H9 (cell line): ENCODE data around the gene TEX19. TPM values are rescaled to one million over a fixed set of nuclear protein-coding genes. Genes with fewer than 3 reads are reported as not detected.

Experiments
- DNase-seq: peaks from one replicate; pipeline ENCODE4 v3.0.0-alpha.2; 2017
- H2AFZ ChIP-seq: one replicate; pipeline ENCODE4 v1.6.1; 2013; ENCODE audit warnings: mild to moderate bottlenecking, low read length, control low read depth, moderate library complexity
- H2AK5ac ChIP-seq: 2 replicates; pipeline ENCODE4 v1.6.1; 2013; ENCODE audit warnings: low read length, control low read depth, mixed read lengths; ENCODE audit not compliant: insufficient read length
- H2BK120ac ChIP-seq: one replicate; pipeline ENCODE4 v1.6.1; 2013; ENCODE audit warnings: low read depth, mild to moderate bottlenecking, low read length, control low read depth, inconsistent platforms; ENCODE audit not compliant: poor library complexity, severe bottlenecking
- H2BK12ac ChIP-seq: 2 replicates; pipeline ENCODE4 v1.6.1; 2013; ENCODE audit warnings: low read length, control low read depth, mixed read lengths, low read depth; ENCODE audit not compliant: insufficient read length
- H2BK15ac ChIP-seq: 2 replicates; pipeline ENCODE4 v1.6.1; 2013; ENCODE audit warnings: low read depth, low read length, control low read depth
- H2BK20ac ChIP-seq: one replicate; pipeline ENCODE4 v1.6.1; 2013; ENCODE audit warnings: low read depth, mild to moderate bottlenecking, low read length, control low read depth, inconsistent platforms; ENCODE audit not compliant: poor library complexity, severe bottlenecking
- H2BK5ac ChIP-seq: 2 replicates; pipeline ENCODE4 v1.6.1; 2013; ENCODE audit warnings: low read length, control low read depth, mixed read lengths; ENCODE audit not compliant: insufficient read length
- H3K14ac ChIP-seq: 2 replicates; pipeline ENCODE4 v1.6.1; 2013; ENCODE audit warnings: low read length, control low read depth; ENCODE audit not compliant: insufficient read depth
- H3K18ac ChIP-seq: 2 replicates; pipeline ENCODE4 v1.6.1; 2013; ENCODE audit warnings: low read depth, mild to moderate bottlenecking, mixed read lengths, low read length, control low read depth; ENCODE audit not compliant: insufficient read length
- H3K23ac ChIP-seq: 2 replicates; pipeline ENCODE4 v1.6.1; 2013; ENCODE audit warnings: low read length, control low read depth, mixed read lengths, low read depth; ENCODE audit not compliant: insufficient read length
- H3K23me2 ChIP-seq: 2 replicates; pipeline ENCODE4 v1.6.1; 2013; ENCODE audit warnings: low read depth, mild to moderate bottlenecking, mixed read lengths, low read length, control low read depth; ENCODE audit not compliant: insufficient read length, poor library complexity, severe bottlenecking
- H3K27ac ChIP-seq: 2 replicates; pipeline ENCODE4 v1.5.1; 2013; ENCODE audit warnings: low read length, control low read depth, mixed read lengths, low read depth; ENCODE audit not compliant: insufficient read length
- H3K27me3 ChIP-seq: 2 replicates; pipeline ENCODE4 v1.6.1; 2013; ENCODE audit warnings: low read length, control low read depth, inconsistent platforms; ENCODE audit not compliant: insufficient read depth
- H3K4ac ChIP-seq: 2 replicates; pipeline ENCODE4 v1.6.1; 2013; ENCODE audit warnings: low read depth, mild to moderate bottlenecking, control low read depth, inconsistent platforms, low read length, moderate library complexity
- H3K4me1 ChIP-seq: 2 replicates; pipeline ENCODE4 v1.6.1; 2013; ENCODE audit warnings: low read length, control low read depth, inconsistent platforms; ENCODE audit not compliant: insufficient read depth
- H3K4me2 ChIP-seq: 2 replicates; pipeline ENCODE4 v1.6.1; 2013; ENCODE audit warnings: low read length, control low read depth, mixed read lengths; ENCODE audit not compliant: insufficient read length, insufficient read depth
- H3K56ac ChIP-seq: 2 replicates; pipeline ENCODE4 v1.6.1; 2013; ENCODE audit warnings: low read depth, mild to moderate bottlenecking, mixed read lengths, low read length, control low read depth; ENCODE audit not compliant: insufficient read length
- H3K79me1 ChIP-seq: 2 replicates; pipeline ENCODE4 v1.6.1; 2013; ENCODE audit warnings: low read depth, mild to moderate bottlenecking, moderate library complexity, low read length, control low read depth, inconsistent platforms; ENCODE audit not compliant: insufficient read depth, poor library complexity, severe bottlenecking
- H3K79me2 ChIP-seq: 2 replicates; pipeline ENCODE4 v1.6.1; 2013; ENCODE audit warnings: low read length, control low read depth, inconsistent platforms; ENCODE audit not compliant: insufficient read depth
- H3K9ac ChIP-seq: 2 replicates; pipeline ENCODE4 v1.6.1; 2013; ENCODE audit warnings: low read length, control low read depth, mixed read lengths; ENCODE audit not compliant: insufficient read length; ENCODE audit errors: extremely low read depth
- H3K9me3 ChIP-seq: one replicate; pipeline ENCODE4 v1.6.1; 2013; ENCODE audit warnings: low read depth, low read length, inconsistent platforms; ENCODE audit not compliant: control insufficient read depth
- H3T11ph ChIP-seq: one replicate; pipeline ENCODE4 v1.6.1; 2013; ENCODE audit warnings: mild to moderate bottlenecking, low read length, control low read depth, inconsistent platforms
- H4K20me1 ChIP-seq: one replicate; pipeline ENCODE4 v1.6.1; 2013; ENCODE audit not compliant: control insufficient read depth, insufficient read length, insufficient read depth
- H4K5ac ChIP-seq: 2 replicates; pipeline ENCODE4 v1.6.1; 2013; ENCODE audit warnings: low read depth, mild to moderate bottlenecking, mixed read lengths, low read length, control low read depth; ENCODE audit not compliant: insufficient read length
- H4K8ac ChIP-seq: replicated peaks from 2 replicates; pipeline ENCODE4 v1.6.1; 2013; ENCODE audit warnings: low read length, control low read depth, mixed read lengths, low read depth; ENCODE audit not compliant: insufficient read length
- H4K91ac ChIP-seq: 2 replicates; pipeline ENCODE4 v1.6.1; 2013; ENCODE audit warnings: low read depth, mild to moderate bottlenecking, moderate library complexity, mixed read lengths, low read length, control low read depth; ENCODE audit not compliant: insufficient read length
- H3K27ac Mint-ChIP-seq, 3 experiments: 2 replicates in 2 of 3; 3 replicates in 1 of 3; pipeline ENCODE4 v1.8.0; 2020 to 2021; ENCODE audit warnings: mixed read lengths in 3 of 3, mild to moderate bottlenecking in 1 of 3, moderate library complexity in 1 of 3
- H3K27me3 Mint-ChIP-seq: 2 replicates; pipeline ENCODE4 v1.8.0; 2021; ENCODE audit warnings: low read depth, mild to moderate bottlenecking, moderate library complexity, mixed read lengths
- H3K36me3 Mint-ChIP-seq, 3 experiments: 2 replicates in 2 of 3; 3 replicates in 1 of 3; pipeline ENCODE4 v1.8.0; 2020 to 2021; ENCODE audit warnings: low read depth in 3 of 3, mixed read lengths in 3 of 3; ENCODE audit not compliant: insufficient read depth in 1 of 3
- H3K4me1 Mint-ChIP-seq, 2 experiments: 2 replicates each; pipeline ENCODE4 v1.8.0; 2020; ENCODE audit warnings: mixed read lengths in 2 of 2
- H3K4me3 Mint-ChIP-seq, 2 experiments: 2 replicates in 1 of 2; 3 replicates in 1 of 2; pipeline ENCODE4 v1.8.0; 2020 to 2021; ENCODE audit warnings: mild to moderate bottlenecking in 2 of 2, mixed read lengths in 2 of 2, moderate library complexity in 1 of 2
- H3K9me3 Mint-ChIP-seq, 2 experiments: 2 replicates in 1 of 2; 3 replicates in 1 of 2; pipeline ENCODE4 v1.8.0; 2020; ENCODE audit warnings: mild to moderate bottlenecking in 2 of 2, mixed read lengths in 2 of 2, moderate library complexity in 1 of 2
- CTCF ChIP-seq: fragments of 200-600 bp; sonication (generic); conservative IDR thresholded peaks from 3 replicates; pipeline ENCODE4 v1.8.0; 2021; ENCODE audit warnings: antibody characterized with exemption, mild to moderate bottlenecking
- WGBS: extraction: QIAGEN DNeasy Blood & Tissue Kit; methylation state at CpG from one replicate; pipeline ENCODE4 v1.1.7; 2013; ENCODE audit warnings: missing lambda C conversion rate, low lambda C conversion rate, mixed read lengths; ENCODE audit not compliant: insufficient read length; ENCODE audit errors: extremely low coverage; 5-methylcytosine and 5-hydroxymethylcytosine counted together
- total RNA-seq: library from RNA; stranded (reverse); gene quantifications from 2 replicates; pipeline ENCODE4 v1.2.1, GENCODE V29; 2021

Gene TEX19
- total RNA-seq, 1 experiment from 2014 or later, result 1.4 TPM

DNA sequence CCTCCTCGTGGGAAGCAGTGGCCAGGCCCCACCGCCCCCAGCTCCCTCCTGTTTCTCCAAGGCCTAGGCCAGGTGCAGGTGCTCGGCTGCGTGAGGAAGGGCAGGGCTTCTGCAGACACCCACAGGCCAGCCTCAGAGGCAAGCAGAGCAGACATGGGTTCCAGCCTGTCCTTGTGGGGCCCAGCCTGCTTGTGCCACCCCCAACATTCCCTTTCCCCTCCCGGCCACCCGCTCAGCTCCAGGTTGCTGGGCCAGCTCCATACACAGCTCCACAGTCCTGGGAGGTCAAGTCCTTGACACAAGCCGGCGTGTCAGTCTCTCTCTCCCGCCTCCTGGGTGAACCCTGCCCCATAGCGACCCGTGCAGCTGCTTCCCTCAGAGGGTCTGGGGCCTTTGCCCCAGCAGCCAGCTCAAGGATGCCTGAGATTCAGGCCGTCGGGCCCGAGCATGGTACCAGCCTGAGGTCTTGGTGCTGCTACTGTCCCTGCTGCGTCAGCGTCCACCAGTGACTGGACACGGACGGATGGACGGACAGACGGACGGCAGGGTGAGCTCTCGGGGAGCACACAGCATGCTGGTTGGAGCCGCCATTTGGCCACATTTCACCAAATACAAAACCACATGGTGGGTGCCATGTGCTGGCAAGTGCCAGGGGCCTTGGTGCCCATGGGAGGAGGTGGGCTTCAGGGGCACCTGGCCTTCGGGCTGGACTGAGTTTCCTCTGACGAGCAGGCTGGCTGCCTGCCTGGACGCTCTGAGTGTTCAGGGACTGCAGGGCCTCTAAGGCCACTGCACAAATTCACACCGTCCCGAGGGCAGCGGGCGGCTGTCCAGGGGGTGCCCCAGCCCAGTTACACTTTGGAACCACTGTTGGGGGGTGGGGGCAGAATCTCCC is 33.5 kb upstream of the TEX19 start:
- H2BK12ac ChIP-seq, result no peak overlapping the region
- no peak overlapping the region for H3T11ph ChIP-seq
- H3K4me3 Mint-ChIP-seq, result no peak overlapping the region
- TF ChIP-seq CTCF, result no peak
- no peak overlapping the region for H3K14ac ChIP-seq
- no peaks in the 10 kb centered on the region for H4K20me1 ChIP-seq
- no peaks in the 10 kb centered on the region for H3K79me2 ChIP-seq
- no peak overlapping the region for H2AFZ ChIP-seq
- H3K4ac ChIP-seq, result no peak overlapping the region
- no peak overlapping the region for H4K5ac ChIP-seq
- peaks cover 5% of the 10 kb centered on the region; the same call in 1 of the 2 replicates for H3K4me1 ChIP-seq
- H2BK120ac ChIP-seq, result no peak overlapping the region
- no peak overlapping the region for H3K23ac ChIP-seq
- no peak overlapping the region for H3K27ac ChIP-seq
- H2AK5ac ChIP-seq, result no peak overlapping the region
- H3K36me3 Mint-ChIP-seq, result no peaks in the 10 kb centered on the region; a peak in 1 of 7 replicates
- no peak overlapping the region for H2BK15ac ChIP-seq
- no peaks in the 10 kb centered on the region for H3K79me1 ChIP-seq
- no peaks in the 10 kb centered on the region for H3K27me3 ChIP-seq
- H2BK20ac ChIP-seq, result no peak overlapping the region
- no peak for DNase-seq
- no peak overlapping the region for H3K18ac ChIP-seq
- peaks cover 18 to 33% of the 10 kb centered on the region in 2 experiments for H3K4me1 Mint-ChIP-seq
- H3K9ac ChIP-seq, result no peak overlapping the region
- H4K8ac ChIP-seq, result no peak overlapping the region
- H3K9me3 ChIP-seq, result no peaks in the 10 kb centered on the region
- H2BK5ac ChIP-seq, result no peak overlapping the region
- no CpG with 5 or more reads among the region's 30 CpGs for WGBS
- no peak overlapping the region for H3K56ac ChIP-seq
- H3K27ac Mint-ChIP-seq, result no peak overlapping the region
- no peak overlapping the region for H3K4me2 ChIP-seq
- no peak overlapping the region for H4K91ac ChIP-seq
- peaks cover 38% of the 10 kb centered on the region for H3K27me3 Mint-ChIP-seq
- H3K23me2 ChIP-seq, result no peaks in the 10 kb centered on the region
- no peaks in the 10 kb centered on the region for H3K9me3 Mint-ChIP-seq
